Activated CD4-positive, alpha-beta T cell treated with anti-CD3 and anti-CD28 coated beads for 4 hours (primary cell): ENCODE results near the gene HECTD3.

ENCODE experiments used
- DNase-seq, 2 donors: peaks; one replicate each; pipeline ENCODE4 v3.0.0-alpha.2; 2020

HECTD3 gene

DNA sequence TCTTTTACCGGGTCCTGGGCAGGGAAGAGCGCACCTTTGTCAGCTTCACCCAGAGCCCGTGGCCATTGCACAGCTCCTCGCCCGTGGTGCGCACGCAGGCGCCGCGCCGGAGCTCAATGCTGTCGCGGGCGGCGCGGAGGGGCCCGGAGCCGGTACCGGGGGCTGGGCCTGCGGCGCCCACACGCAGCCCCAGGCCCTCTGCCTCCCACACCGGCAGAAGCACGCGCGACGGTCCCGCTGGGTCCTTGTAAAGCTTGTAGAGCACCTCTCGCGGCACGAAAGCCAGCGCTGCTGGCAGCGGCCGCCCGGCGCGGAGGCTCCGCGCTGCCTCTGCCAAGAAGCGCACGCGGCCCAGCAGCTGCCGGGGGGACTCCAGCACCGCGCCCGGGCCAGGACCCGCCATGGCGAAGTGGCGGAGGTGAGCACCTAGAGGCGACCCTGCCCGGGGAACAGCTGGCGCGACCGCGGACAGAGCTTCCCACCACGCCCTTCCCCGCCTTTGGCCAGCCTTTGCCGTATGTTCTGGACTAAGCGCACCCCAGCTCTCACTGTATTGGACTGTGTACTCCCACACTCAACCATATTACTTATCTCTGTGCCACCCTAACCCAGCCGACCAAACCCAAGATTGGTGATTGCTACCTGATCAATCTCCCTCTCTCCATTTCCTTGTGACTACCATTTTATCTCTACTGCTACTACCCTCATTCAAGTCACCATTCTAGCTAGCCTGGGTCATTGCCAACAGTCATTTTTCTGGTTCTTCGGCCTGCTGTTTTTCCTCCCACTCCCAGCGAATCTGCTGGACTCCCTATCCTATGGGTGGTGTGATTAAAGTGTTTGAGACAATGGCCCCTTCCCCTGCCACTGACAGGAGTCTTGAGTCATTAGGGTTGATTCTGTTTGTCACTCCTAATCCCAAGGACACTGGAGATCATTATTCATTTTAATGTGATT lies at the start of gene HECTD3:
Gene HECTD3 (minus strand): TSS at position 470 of the 957 bp plus-strand sequence. CDS start 67 bp downstream, at position 403.
- DNase-seq = peak; percentile 60 to 68

DNA sequence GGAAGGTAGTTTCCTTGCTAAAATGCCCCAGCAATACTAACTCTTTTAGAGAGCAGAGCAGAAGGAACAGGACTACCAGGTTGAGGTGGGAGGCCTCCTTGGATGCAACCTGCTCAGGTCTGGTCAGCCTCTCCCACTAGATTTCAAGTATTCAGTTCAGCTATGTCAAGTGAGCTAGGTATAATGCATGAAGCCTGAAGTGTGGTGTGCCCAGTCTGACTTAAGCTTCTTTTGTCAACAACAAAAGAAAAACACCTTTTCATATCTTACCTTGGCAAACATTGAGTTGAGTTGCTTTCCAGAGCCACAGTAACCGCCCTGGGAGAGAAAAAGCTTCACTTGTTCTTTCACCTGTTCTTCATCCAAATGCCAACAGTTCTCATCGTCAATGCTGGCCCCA lies 48.7 kb upstream of the HECTD3 start:
- DNase-seq = no peak

DNA sequence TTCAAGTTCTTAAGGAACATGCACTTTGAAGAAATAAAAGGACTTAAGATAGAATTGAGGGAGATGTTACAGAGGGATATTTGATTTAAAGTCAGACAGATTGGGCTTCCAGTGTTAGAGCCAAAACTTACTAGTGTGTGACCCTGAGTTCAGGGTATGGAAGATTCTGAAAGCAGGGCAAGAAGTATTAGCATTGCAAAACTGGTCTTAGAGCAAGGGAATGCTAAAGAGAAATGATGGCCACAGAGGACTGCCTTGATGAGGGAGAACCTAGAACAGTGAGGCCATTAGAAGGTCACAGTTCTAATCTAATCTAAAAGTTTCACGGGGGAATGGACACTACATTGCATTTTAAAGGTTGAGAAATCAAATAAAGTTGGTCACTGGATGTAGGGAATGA lies 46.4 kb upstream of the HECTD3 start:
- no peak for DNase-seq

DNA sequence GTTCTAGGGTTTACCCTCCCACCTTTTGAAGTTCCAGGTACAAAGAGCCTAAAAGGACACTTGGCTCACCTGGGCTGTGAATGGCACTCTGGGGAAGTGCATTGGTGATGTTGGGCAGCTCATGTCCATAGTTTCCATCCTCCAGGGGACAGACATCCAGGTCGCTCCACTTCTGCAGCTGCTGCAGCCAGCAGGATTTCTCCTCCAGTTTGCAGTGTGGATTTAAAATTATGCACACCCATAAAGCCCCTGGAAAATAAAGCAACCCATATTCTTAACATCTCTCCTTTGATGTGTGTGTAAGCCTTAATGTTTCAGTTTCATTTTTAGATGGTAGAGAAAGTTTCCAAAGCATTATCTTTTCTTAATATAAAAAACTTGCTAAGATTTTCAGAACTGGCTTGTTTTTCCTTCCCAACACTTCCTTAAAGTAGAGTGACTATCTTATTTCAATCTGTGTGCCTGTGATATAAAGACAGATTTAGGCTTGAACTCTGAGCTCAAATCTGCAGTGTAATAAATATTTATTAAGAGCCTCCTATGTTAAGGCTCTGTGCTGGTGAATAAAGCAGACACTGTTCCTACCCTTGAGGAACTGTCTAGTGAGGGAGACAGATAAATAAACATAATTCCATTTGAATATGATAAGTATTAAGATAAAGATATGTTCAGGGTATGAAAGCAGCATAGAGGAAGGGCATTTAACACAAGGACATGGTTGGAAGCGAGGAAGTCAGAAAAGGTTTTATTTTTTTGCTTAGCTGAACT lies 40.1 kb upstream of the HECTD3 start:
- DNase-seq = no peak

DNA sequence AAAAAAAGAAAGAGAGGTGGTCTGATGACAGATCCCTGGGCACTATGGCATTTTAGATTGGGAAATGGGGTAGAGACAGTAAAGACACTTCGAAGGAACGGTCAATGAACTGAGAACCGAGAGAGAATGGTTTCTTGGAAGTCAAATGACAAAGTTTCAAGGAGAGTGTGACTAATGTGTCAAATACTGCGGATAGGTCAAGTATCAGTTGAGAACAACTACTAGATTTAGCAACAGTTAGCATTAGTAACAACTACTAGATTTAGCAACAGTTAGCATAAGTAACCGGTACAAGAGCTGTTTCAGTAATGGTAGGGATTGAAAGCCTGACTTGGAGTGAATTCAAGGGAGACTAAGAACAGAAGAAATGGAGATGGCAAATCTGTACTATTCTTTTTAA lies 35.9 kb upstream of the HECTD3 start:
- DNase-seq = no peak

DNA sequence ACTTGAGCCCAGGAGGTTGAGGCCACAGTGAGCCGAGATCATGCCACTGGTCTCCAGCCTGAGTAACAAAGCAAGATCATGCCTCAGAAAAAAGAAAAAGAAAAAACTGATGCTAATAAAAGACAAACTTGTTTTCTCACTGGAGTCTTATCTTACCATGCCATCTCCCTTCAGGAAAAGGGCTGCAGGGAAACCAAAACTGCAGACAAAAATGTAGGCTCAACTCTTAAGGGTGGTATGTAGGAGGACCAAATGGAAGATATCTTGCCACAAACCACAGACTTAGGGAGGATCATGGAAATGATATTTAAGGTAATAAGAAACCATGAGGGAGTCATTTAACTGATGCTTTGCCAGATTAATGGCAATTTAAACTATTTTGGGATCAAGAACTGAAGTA lies 33.8 kb upstream of the HECTD3 start:
- no peak for DNase-seq

DNA sequence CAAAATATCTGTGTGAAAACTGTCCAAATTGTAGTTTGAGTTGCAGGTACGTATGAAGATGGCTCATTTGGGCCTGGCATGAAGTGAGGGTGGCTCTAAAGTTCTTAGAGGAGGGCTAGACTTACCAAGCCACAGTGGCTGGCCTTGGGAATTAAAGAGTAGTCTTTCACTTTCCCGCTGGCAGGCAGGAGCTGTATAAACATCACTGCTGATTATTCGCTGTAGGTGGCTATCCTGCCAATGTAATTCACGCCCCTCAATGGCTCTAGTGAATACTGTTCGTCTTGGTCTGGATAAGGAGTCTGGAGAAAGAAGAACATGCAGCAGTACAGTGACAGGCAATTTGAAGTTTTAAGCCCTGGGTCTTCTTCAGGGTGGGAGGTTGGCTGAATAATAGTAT lies 32.0 kb upstream of the HECTD3 start:
- no peak for DNase-seq

DNA sequence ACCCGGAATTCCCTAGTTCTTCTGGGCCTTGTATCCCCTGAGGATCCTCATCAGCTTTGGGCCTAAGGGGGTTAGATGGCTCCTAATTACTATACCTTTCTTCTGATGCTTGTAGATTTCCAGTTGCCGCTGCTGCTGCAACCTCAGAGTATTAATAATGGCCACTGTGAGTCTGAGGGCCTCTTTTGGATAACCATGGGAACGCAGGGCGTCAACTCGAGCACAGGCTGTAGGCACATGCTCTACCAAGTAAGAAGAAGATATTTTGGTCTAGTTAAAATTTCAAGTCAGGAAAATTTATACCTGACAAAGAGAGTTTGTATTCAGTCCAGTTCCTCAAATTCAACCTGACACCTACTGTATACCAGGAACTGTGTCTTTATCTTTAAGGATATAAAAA lies 29.2 kb upstream of the HECTD3 start:
- DNase-seq = no peak

DNA sequence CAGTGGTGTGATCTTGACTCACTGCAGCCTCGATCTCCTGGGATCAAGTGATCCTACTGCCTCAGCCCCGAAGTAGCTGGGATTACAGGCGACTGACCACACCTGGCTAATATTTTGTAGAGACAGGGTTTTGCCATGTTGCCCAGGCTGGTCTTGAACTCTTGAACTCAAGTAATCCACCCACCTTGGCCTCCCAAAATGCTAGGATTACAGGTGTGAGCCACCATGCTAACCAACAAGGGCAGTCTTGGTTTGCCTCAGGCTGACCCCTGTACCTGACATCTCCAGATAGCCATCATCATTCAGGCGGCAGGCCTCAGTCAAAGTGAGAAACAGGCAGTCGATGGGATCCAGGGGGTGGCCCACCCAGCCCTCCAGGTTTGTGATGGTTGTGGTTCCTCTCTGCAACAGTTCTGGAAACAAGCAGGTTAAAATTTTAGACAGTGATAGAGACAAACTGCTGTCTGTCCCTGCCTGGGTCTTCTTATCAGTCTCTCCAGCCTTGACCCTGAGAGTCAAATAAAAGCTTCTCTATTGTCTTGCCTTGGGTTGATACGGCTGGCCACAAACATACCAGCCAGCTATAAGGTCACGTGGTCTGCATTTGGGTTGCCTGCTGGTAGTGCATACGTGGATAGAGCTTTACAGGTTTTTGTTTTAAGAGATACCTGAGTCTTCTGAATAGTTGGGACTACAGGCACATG lies 27.7 kb upstream of the HECTD3 start:
- no peak for DNase-seq

DNA sequence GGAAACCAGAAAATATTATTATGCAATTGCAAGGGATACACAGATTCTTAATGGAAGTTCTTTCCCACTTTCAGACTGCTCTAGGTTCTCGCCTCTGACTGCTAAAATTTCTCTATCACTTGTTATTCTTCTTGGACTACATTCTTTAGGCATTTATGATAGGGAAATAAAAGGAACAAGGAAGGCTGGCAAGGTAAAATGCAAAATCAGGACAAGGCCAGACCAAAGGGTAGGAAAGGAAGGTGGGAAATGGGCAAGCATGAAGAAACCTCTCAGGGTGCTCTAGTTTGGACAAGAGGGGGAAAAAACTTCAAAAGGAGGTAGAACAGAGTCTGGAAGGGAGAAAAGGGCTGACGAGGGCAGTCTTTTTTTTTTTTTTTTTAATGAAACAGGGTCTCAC lies 27.1 kb upstream of the HECTD3 start:
- no peak for DNase-seq

DNA sequence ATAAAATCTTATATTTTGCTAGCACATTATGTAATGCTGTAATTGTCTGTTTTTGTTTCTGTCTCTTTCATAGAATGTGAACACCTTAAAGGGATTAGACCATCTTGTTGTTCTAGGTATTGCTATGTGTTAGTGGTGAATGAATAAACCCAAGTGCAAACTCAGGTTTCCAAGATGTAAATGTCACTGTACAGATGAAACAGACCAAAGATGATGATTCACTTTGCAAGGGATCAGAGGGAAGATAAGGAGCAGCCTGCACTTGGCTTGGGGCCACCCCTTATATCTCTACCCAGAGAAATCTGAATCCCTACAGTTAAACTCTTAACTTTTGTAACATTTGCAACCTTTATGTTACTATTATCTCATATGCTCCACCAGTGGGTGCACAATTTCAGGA lies 26.3 kb upstream of the HECTD3 start:
- DNase-seq = no peak

DNA sequence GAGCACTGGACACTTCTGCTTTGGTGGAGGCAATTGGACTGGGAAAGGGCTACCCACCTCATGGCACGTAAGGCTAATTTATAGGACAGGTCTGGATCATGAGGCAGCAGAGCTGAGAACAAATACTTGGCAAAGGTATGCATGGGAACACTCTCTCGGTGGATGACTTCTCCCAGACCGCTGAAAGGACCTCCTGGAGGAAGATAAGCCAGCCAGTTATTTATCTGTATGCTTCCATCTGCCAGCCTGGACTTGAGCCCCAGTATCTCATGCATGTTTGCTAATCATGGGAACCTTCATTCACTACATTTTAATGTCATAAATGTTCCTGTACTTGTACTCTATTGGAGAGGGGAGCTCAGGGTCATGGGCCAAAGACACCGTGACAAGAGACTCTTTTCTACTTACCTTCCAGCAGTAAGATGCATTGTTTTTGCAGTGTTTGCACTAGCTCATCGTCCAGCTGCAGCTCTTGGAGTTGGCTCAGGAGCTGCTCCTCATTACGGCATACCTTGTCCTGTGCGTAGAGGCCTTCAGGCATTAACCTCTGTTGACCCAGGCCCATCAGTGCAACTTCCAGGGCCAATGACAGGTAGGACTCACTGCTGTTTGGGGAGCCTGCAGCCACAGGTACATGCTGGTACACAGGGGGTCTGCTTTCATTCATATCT lies 24.6 kb upstream of the HECTD3 start:
- no peak for DNase-seq

DNA sequence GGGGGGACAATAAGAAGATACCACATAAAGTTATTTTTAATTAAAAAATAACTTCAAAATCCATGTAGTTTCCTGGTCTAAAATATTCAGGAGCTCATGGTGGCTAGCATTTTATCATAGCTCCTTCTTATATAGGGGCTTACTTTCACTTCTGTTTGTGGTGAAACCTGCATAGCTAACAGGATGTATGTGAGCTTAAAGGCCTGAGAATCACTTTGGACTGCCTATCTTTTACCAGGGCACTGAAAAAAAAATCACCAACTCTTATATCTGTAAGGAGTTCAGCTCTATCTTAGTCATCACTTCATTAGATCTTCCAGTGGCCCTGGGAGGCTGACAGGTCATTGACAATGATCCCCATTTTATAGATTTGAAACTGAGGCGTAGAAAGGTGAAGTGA lies 22.2 kb upstream of the HECTD3 start:
- DNase-seq = no peak

DNA sequence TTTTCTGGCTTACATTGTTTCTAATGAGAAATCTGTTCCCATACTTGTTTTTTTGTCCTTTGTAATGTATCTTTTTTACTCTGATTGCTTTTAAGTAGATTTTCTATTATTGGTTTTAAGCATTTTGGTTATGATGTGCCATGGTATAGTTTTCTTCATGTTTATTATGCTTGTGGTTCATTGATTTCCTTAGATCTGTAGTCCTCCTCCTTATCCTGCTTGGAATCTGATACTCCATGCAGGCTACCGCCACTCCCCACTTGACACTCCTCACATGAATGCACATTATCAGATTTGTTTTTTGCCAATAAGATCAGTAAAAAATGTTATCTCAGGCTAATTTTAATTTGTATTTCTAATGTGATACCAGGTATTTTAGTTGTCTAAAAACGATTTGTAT lies 21.7 kb upstream of the HECTD3 start:
- DNase-seq = no peak

DNA sequence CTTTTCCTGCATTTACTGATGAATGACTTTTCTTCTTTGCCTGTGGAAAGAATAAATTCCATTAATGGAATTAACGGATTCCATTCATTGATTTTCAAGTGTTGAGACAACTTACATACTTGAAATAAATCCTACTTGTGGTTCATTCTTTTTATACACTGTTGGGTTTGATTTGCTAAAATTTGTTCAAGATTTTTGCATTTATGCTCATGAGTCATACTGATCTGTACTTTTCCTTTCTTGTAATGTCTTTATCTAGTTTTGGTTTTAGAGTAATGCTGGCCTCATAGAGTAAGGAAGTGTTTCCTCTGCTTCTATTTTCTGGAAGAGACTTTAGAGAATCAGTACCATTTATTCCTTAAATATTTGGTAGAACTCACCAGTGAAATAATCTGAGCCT lies 15.3 kb upstream of the HECTD3 start:
- DNase-seq = no peak

DNA sequence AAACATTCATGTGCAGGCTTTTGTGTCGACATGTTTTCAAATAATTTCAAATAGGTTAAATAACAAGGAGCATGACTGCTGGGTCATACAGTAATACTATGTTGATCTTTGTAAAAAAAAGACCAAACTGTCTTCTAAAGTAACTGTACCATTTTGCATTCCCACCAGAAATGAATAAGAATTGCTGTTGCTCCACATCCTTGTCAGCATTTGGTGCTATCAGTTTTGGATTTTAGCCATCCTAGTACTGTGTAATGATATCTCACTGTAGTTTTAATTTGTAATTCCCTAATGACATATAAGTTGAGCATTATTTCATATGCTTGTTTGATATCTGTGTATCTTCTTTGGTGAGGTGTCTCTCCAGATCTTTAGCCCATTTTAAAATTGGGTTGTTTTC lies 12.5 kb upstream of the HECTD3 start:
- no peak for DNase-seq

DNA sequence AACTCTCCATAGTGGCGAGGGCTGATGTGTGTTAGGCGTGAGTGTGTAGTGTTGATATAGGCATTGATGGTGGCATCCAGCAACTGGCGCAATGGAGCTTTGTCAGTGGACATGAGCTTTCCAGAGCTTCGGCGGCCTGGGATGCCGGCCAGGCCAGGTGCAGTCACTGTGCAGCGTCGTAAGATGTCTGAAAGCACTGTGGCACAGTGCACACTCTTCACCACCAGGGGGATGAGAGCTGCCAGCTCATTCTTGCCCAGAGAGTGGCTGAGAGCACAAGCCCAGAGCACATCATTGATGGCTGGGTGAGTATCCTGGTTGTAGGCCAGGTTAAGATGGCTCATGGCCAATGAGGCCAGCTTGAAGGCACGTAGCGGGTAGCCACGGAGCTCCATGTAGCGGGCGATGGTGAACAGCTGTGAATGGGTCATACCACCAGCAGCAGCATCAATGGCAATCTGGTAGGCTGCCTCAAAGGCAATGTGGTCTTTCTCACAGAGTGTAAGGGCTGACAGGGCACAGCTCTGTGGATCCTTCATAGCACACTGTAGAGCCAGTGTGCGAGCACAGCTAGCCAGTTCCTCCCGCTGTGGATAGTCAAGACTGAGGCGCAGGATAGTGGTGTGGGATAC lies 7.6 kb upstream of the HECTD3 start:
- peak; percentile 60 to 65 for DNase-seq

DNA sequence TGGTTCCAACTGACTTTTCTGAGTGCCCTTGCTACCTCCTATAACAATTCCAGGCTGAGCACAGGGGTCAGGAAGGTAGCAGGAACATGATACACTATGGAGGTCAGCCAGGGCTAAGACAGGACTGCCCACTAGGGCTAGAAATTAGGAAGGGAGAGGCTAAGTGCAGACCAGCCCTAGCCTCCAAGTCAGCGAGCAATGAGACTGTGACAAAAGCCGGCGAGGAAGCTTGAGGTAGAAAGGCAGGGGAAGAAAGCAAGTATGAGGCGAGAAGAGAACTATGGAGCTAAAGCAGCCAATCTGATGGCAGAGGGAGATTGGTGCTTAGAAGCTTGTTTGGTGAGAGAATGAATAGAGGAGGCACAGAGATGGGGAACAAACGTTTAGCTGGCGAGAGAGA lies 5.6 kb upstream of the HECTD3 start:
- DNase-seq = no peak

DNA sequence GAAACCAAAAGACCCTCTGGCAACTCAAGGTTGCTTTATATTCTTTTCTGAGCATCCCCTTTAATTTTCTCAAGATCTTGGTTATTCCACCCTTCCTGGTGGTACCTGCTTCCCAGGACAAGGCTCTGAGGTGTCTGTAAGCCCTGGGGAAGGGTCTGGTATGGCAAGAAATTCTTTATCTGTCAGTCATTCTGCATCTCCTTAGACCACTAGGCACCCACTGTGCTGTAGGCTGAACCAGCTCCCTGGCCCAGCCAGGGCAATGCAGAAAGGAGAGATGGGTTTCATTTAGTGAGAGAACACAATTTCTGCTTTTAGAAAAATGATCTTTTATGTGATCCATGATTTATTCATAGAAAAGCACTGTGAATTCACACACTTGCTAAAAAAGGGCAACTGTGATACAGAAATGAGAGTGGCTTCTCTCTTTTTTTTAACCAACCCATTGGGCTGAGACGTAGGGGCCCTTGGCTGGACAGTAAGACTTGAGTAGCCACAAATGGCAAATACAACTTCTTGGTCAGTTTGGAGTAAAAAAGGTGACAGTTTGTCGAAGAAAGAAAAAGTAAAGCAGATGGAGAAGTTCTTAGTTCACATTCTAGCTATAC lies 5.1 kb upstream of the HECTD3 start:
- DNase-seq = no peak

DNA sequence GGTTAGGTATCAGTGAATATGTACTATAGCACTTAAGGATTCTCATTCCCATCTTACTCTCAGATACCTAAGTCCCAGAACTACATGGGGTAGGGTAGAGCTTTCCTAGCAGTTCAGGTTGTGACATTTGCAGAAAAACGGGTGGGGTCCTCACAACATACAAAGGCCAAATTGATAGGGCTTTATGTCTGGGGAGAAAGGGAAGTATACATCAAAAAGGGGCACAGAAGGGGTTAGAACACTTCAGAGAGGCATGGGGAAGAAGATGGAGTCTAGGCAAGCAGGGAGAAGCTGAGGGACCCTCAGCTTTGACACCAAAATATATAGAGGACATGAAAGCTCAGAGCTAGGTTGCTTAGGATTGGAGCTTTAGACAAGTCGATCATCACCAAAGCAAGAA lies 4.6 kb upstream of the HECTD3 start:
- DNase-seq = no peak

DNA sequence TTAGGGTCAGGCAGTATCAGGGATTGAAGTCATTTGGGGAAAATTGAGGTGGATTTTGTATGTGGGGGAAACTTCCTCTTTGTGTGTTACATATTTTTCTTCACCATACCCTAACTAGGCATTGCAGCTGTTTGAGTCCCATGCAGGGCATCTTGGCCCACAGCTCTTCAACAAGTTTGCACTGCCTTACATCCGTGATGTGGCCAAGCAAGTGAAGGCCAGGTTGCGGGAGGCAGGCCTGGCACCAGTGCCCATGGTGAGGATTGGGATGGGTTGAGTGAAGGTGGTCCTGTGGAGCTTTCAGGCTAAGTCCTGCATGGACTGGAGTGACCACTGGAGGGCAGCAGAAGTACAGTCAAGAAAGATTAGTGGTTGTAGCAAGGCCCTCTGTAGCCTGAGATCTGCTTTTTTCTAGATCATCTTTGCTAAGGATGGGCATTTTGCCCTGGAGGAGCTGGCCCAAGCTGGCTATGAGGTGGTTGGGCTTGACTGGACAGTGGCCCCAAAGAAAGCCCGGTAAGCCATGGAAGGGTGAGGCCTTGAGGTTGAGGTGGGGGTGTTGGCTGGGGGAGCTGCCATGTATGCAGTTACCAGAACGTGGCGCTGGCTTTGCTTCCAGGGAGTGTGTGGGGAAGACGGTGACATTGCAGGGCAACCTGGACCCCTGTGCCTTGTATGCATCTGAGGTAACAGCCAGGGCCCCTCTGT lies 3.4 kb upstream of the HECTD3 start:
- peak; percentile 76 to 84 for DNase-seq
